Hematopoietic multipotent progenitor cell treated with erythropoietin and hydrocortisone succinate and interleukin-3 and kit ligand, for 15 days (in vitro differentiated cells): ENCODE results near the gene TTYH1.
A peak's percentile ranks its signal among the peaks of the same experiment; 100 is the strongest.
"Not testable (repeated sequence)": the region's sequence is repeated elsewhere in the genome, so short reads cannot be mapped to it uniquely, and the experiment has no call there.

Source experiments
- DNase-seq: peaks from one replicate; pipeline ENCODE4 v3.0.0-alpha.2; 2015; ENCODE audit warnings: low spot score

The TTYH1 gene

GRCh38 chr19:54461613-54462012 lies 46.3 kb downstream of the TTYH1 start:
- DNase-seq: no peak

- DNase-seq: no peak
These were observed 46.9 kb downstream of the TTYH1 start for GRCh38 chr19:54462047-54462654.

GRCh38 chr19:54462655-54463530 lies 47.6 kb downstream of the TTYH1 start:
- DNase-seq: peak; percentile 42

GRCh38 chr19:54463531-54464043 lies 48.3 kb downstream of the TTYH1 start, which contains the start of gene LENG9:
TSS of gene LENG9 (minus strand) at chr19:54463778. CDS start at chr19:54463526, 252 bp downstream.
- peak; percentile 93 for DNase-seq

- peak; percentile 79 for DNase-seq
These were observed 48.9 kb downstream of the TTYH1 start for GRCh38 chr19:54464044-54464629.

GRCh38 chr19:54464630-54465425 lies 49.6 kb downstream of the TTYH1 start:
- DNase-seq: peak; percentile 75

GRCh38 chr19:54465426-54466109 lies 50.3 kb downstream of the TTYH1 start:
- DNase-seq: no peak

- DNase-seq: not testable (repeated sequence)
These were observed 50.8 kb downstream of the TTYH1 start for GRCh38 chr19:54466110-54466480.

- no peak for DNase-seq
These were observed 54.3 kb downstream of the TTYH1 start for GRCh38 chr19:54469496-54469934.

GRCh38 chr19:54470276-54470887 lies 55.1 kb downstream of the TTYH1 start:
- no peak for DNase-seq

GRCh38 chr19:54470991-54471782 lies 55.9 kb downstream of the TTYH1 start:
- no peak for DNase-seq

- no peak for DNase-seq
These were observed 58.0 kb downstream of the TTYH1 start, which contains the start of gene CDC42EP5 for GRCh38 chr19:54473071-54473891. TSS of gene CDC42EP5 (minus strand) at chr19:54473296. CDS start at chr19:54465547, 7,749 bp downstream.

- DNase-seq: no peak
These were observed 58.7 kb downstream of the TTYH1 start for GRCh38 chr19:54473892-54474372.

GRCh38 chr19:54475706-54476105 lies 60.4 kb downstream of the TTYH1 start:
- DNase-seq: no peak

- no peak for DNase-seq
These were observed 62.4 kb downstream of the TTYH1 start for GRCh38 chr19:54477650-54478049.

- peak; percentile 25 for DNase-seq
These were observed 63.5 kb downstream of the TTYH1 start for GRCh38 chr19:54478677-54479266.

GRCh38 chr19:54480051-54480450 lies 64.8 kb downstream of the TTYH1 start:
- DNase-seq: no peak

GRCh38 chr19:54481326-54481930 lies 66.2 kb downstream of the TTYH1 start:
- peak; percentile 42 for DNase-seq
